ENCODE data around the gene PC. TPM values are rescaled to one million over a fixed set of nuclear protein-coding genes. Genes with fewer than 3 reads are reported as not detected.

The PC gene
- total RNA-seq, 4 donors from 2014 or later: 13.5 to 43.0 (median 27.5) TPM

DNA sequence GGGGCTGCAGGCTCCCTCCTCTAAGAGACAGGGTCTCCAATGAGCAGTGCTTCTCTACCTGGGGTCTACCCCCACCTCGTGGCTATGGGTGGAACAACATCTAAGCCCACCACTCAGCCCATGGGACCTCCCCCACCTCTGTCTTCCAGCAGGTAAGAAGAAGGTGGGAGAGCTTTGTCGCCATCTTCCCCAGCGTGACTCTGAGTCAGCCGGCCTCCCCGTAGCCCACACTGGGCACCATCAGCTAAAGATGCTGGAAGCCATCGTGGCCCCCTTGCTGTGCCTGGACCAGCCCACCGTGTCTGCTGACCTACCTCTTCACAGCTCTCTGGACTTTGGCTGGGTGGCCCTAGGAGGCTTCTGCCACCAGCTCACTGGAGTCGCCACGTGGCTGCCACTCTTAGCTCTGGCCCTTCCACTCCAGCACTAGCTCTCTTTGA, 17.9 kb upstream of the PC start:
- peaks cover 0 to 6% (median 0%) of the 10 kb centered on the region in 3 donors for H3K9me3 ChIP-seq
- H3K4me3 ChIP-seq: no peak overlapping the region
- H3K36me3 ChIP-seq: no peaks in the 10 kb centered on the region
- H3K4me1 ChIP-seq: peaks cover 3 to 8% (median 6%) of the 10 kb centered on the region in 3 donors
- no peaks in the 10 kb centered on the region for H3K27me3 ChIP-seq
- intact Hi-C loops (cut with DNase I): no loop called here
- 54 to 71% methylated on average over 4 to 9 of the region's 9 CpGs for WGBS, 2 donors
- no peak overlapping the region for H3K27ac ChIP-seq
- peak in 4 of 6 experiments; percentile 22 to 50 (median 38) for TF ChIP-seq CTCF (IDR thresholded peaks at IDR 0.05)
- TF ChIP-seq POLR2A (IDR thresholded peaks at IDR 0.05): no peak
- DNase-seq: no peak

GRCh38 chr11:66975405-66976027, 17.3 kb upstream of the PC start:
- peaks cover 0 to 6% (median 0%) of the 10 kb centered on the region in 3 donors for H3K9me3 ChIP-seq
- H3K27ac ChIP-seq: no peak overlapping the region
- 61 to 64% methylated on average over 3 to 8 of the region's 11 CpGs for WGBS, 2 donors
- H3K4me3 ChIP-seq: no peak overlapping the region
- no peaks in the 10 kb centered on the region for H3K36me3 ChIP-seq
- TF ChIP-seq POLR2A (IDR thresholded peaks at IDR 0.05) (no peak), CTCF (IDR thresholded peaks at IDR 0.05) (no peak)
- no peak for DNase-seq
- H3K4me1 ChIP-seq: peaks cover 9 to 13% (median 9%) of the 10 kb centered on the region in 3 donors
- H3K27me3 ChIP-seq: no peaks in the 10 kb centered on the region
- intact Hi-C loops (cut with DNase I): no loop called here

- WGBS, 2 donors: 94% methylated on average over 3 of the region's 10 CpGs; no CpG with 5 or more reads in 1 of the 2 donors
- intact Hi-C loops (cut with DNase I): no loop called here
Measured at GRCh38 chr11:66974724-66975404, 16.7 kb upstream of the PC start, which contains the start of gene C11orf86. Gene C11orf86 (plus strand): TSS chr11:66975304. CDS start chr11:66975363, 59 bp downstream.

DNA sequence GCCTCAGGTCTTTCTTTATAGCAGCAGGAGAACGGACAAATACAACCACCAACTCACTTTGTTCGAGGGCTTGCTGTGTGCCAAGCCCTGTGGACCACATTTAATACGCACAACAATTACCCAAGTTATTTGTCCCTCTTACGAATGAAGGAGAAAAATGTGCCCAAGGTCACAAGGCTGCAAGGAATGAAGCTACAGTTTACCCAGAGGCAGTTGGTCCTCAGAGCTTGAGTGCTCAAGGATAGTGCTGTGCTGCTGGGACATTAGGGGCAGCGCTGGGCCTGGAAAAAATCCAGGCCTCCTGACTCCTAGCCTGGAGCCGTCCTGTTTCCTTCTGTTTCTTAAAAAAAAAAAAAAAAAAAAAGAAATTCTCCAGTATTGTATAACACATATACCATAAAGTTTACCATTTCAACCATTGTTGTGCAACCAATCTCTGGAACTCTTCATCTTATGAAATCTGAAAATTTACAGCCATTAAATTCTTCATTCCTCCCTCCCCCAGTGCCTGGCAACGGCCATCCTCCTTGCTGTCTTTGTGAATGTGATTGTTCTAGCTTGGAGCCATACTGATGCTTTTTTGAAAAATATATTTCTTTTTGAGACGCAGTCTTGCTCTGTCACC, 15.9 kb upstream of the PC start:
- Histone ChIP-seq H3K4me3 (no peak overlapping the region), H3K27me3 (no peaks in the 10 kb centered on the region), H3K4me1 (peaks cover 10 to 23% (median 14%) of the 10 kb centered on the region in 3 donors), H3K36me3 (no peaks in the 10 kb centered on the region), H3K9me3 (no peaks in the 10 kb centered on the region), H3K27ac (no peak overlapping the region)
- DNase-seq: no peak
- 72 to 75% methylated on average over 6 to 8 of the region's 8 CpGs for WGBS, 2 donors
- no peak for TF ChIP-seq CTCF (IDR thresholded peaks at IDR 0.05)
- TF ChIP-seq POLR2A (IDR thresholded peaks at IDR 0.05): no peak
- intact Hi-C loops (cut with DNase I): no loop called here

More at GRCh38 chr11:66974724-66975404, 16.7 kb upstream of the PC start, which contains the start of gene C11orf86:
- no peak for TF ChIP-seq POLR2A (IDR thresholded peaks at IDR 0.05)
- no peak for TF ChIP-seq CTCF (IDR thresholded peaks at IDR 0.05)
- Histone ChIP-seq H3K4me3 (no peak within 1 kb of the TSS), H3K36me3 (no peaks in the 10 kb centered on the region), H3K27me3 (no peaks in the 10 kb centered on the region), H3K9me3 (peaks cover 0 to 6% (median 0%) of the 10 kb centered on the region in 3 donors), H3K4me1 (peaks cover 10 to 20% (median 14%) of the 10 kb centered on the region in 3 donors), H3K27ac (no peak within 1 kb of the TSS)
- DNase-seq: no peak

GRCh38 chr11:66971488-66971887, 13.3 kb upstream of the PC start:
- H3K4me3 ChIP-seq: no peak overlapping the region
- TF ChIP-seq CTCF (IDR thresholded peaks at IDR 0.05) (no peak), POLR2A (IDR thresholded peaks at IDR 0.05) (no peak)
- H3K27ac ChIP-seq: peak overlapping the region; percentile 82 to 94 (median 87)
- WGBS, 2 donors: 89% methylated on average over 2 of the region's 2 CpGs
- no peak for DNase-seq
- no peaks in the 10 kb centered on the region for H3K27me3 ChIP-seq
- no peaks in the 10 kb centered on the region for H3K9me3 ChIP-seq
- H3K4me1 ChIP-seq: peaks cover 19 to 44% (median 19%) of the 10 kb centered on the region in 3 donors
- intact Hi-C loops (cut with DNase I): no loop called here
- H3K36me3 ChIP-seq: no peaks in the 10 kb centered on the region
